Esophagus muscularis mucosa (tissue), 4 donors: ENCODE data around the gene AP3S1.

ENCODE experiments used
- EP300 ChIP-seq: sonication (generic); formaldehyde crosslinking; IDR thresholded peaks from one replicate; pipeline ENCODE4 v1.6.1; 2017; ENCODE audit warnings: antibody characterized with exemption
- POLR2A ChIP-seq: fragments of 450-650 bp; IDR thresholded peaks from one replicate; pipeline ENCODE4 v1.6.1; 2017; ENCODE audit warnings: antibody characterized with exemption, moderate library complexity, mild to moderate bottlenecking, low read depth
- POLR2AphosphoS5 ChIP-seq, 2 donors: sonication (generic); formaldehyde crosslinking; IDR thresholded peaks; one replicate each; pipeline ENCODE4 v1.6.1; 2017; ENCODE audit warnings: antibody characterized with exemption in 2 of 2
- TF ChIP-seq, protein P1 (sequence below), 3 experiments: fragments of 200-600 bp in 2 of 3; fragments of 450-650 bp in 1 of 3; sonication (generic) in 2 of 3; IDR thresholded peaks; one replicate each; pipeline ENCODE4 v1.5.1; 2017 to 2019; ENCODE audit warnings: antibody characterized with exemption in 3 of 3, mild to moderate bottlenecking in 2 of 3, moderate library complexity in 1 of 3

DNA sequence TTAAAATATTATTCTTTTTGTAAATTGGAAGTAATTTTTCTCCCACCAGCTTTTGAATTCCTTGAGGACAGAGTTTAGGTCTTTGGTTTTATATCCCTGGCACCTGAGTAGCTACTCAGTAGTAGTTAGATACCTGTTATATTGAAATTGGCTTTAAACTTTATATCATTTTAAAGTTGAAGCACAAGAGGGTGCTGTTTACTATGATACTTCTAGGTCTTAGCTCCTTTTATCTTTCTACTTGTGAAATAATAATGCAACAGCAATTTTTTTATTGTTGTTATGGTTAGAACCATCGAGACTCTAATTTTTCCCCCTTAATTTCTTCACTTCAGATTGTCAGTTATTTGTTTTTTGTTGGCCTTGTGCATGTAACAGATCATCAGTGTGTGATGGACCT is 46.3 kb downstream of the AP3S1 start:
- TF ChIP-seq, protein P1, sequence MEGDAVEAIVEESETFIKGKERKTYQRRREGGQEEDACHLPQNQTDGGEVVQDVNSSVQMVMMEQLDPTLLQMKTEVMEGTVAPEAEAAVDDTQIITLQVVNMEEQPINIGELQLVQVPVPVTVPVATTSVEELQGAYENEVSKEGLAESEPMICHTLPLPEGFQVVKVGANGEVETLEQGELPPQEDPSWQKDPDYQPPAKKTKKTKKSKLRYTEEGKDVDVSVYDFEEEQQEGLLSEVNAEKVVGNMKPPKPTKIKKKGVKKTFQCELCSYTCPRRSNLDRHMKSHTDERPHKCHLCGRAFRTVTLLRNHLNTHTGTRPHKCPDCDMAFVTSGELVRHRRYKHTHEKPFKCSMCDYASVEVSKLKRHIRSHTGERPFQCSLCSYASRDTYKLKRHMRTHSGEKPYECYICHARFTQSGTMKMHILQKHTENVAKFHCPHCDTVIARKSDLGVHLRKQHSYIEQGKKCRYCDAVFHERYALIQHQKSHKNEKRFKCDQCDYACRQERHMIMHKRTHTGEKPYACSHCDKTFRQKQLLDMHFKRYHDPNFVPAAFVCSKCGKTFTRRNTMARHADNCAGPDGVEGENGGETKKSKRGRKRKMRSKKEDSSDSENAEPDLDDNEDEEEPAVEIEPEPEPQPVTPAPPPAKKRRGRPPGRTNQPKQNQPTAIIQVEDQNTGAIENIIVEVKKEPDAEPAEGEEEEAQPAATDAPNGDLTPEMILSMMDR (IDR thresholded peaks at IDR 0.05): peak in 1 of 3 experiments; percentile 10
- no peak for TF ChIP-seq POLR2AphosphoS5 (IDR thresholded peaks at IDR 0.05)
- TF ChIP-seq EP300: no peak
- TF ChIP-seq POLR2A: no peak
